GDM1 (cell line): Measurements from ENCODE around the gene PTCHD4.
"Not testable (repeated sequence)": the region's sequence is repeated elsewhere in the genome, so short reads cannot be mapped to it uniquely, and the experiment has no call there.

Source experiments
- DNase-seq: peaks from one replicate; lab custom pipeline; 2025; lab: John Stamatoyannopoulos, UW

Gene PTCHD4

GRCh38 chr6:48111143-48111506, at the start of gene PTCHD4:
Gene PTCHD4, minus strand, starts transcription at chr6:48111197. Its CDS starts 42,240 bp downstream, at chr6:48068957.
- DNase-seq = peak; percentile 20

GRCh38 chr6:48151142-48151541, 40.1 kb upstream of the PTCHD4 start:
- no peak for DNase-seq

DNA sequence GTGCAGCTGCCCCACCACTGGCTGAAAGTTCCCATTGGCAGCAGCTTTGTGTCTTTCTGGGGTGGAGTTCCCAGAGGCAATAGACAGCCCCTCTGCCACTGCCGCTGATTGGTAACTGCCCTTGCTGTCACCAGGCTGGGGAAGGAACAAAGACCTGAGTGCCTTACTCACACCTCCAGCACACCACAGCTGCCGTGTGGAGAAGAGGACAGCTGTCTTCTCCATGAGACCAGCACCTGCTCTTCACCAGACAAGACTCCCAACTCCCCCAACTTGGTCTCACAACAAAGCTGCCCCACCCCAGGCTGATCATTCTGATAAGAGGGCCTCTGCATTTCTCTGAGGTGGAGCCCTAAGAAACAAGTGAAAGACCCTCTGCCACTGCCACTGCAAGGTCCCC, 39.7 kb upstream of the PTCHD4 start:
- DNase-seq = no peak

GRCh38 chr6:48147051-48147450, 36.1 kb upstream of the PTCHD4 start:
- DNase-seq = no peak

DNA sequence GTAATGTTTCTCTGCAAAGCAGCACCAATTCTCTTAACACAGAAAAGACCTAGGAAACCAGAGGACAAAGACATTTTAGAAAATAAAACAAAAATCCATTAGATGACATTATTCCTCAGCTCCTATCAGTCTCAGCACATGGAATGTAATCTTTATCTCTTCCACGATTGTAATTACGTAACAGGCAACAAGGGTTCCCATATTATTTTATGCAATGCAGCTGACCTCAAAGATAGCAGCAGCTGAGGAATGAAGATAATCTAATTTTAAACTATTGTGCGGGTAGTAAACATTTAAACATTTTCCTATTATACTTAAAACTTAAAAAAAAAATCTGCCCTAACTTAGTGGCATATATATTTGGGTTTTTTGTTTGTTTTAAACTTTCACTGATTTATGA, 33.0 kb upstream of the PTCHD4 start:
- DNase-seq = no peak

DNA sequence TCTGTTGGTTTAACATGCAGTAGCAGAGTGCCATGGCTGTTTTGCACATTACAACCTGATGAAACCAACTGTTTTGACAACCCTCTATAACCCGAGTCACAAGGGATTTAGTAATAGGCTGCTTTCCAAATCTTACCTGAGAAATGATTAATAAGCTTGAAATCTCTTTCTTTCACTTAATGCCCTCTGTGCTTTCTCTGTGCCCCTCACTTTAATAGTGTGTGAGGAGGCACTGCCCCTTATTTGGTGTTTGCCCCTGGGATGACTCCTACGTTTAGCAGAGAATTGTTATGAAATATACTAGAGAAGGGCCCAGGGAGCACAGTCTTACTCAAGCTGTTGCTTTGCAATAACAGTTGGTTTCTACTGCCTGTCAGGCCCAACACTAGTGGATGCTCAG, 31.0 kb upstream of the PTCHD4 start:
- DNase-seq = no peak

DNA sequence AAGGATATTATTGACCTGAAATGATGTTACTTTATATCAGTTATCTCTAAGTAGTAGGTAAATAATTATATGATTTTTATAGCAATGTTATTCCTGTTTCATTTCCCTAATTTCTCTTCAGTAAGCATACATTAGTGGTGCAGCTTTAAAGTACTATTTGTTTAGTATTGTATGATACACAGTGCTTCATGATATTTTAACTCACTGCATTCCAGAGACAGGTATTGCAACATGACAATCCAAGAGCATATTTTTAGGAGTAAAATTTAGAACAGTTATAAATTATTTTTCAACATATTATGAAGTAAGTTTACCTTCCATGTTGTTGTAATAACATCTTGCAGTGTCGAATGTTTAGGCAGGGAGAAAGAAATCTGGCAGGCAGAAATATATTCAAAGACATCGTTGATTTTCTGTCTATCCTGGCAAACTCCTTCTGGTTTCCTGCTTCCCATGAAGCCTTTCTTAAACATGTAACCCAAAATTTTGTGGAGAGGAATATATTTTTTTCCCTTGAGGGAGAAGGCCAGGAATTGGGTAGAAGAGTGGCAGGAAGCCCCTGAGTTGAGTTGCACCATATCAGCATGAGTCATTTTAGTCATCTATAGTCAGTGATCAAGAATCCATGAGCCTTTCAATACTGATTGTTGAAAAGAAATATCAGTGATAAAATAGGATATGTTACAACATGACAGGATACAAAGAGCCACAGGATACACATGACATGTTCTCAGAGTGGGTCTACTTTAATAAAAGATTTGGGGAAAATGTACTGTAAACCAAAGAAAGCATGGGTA, 29.0 kb upstream of the PTCHD4 start:
- no peak for DNase-seq

DNA sequence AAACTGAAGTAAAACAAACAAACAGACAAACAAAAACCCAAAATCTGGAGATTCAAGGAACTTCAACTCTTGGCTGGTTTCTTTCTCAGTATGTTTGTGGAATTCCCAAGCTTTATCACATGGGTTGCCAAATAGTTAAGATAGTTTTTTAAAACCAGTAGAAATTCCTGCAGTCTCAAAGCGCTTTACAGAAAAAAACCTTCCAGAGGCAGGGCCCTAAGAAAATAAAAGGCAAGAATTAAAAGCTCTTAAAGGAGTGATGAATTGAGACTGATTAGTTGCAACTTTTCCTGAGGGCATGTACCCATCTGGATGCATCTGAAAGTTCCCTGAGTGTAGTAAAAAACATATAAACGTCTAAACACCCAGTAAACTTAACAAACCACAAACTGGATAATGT, 25.9 kb upstream of the PTCHD4 start:
- no peak for DNase-seq

GRCh38 chr6:48135323-48136084, 24.5 kb upstream of the PTCHD4 start:
- no peak for DNase-seq

GRCh38 chr6:48134246-48134645, 23.2 kb upstream of the PTCHD4 start:
- DNase-seq = no peak

GRCh38 chr6:48123601-48124000, 12.6 kb upstream of the PTCHD4 start:
- DNase-seq = no peak

DNA sequence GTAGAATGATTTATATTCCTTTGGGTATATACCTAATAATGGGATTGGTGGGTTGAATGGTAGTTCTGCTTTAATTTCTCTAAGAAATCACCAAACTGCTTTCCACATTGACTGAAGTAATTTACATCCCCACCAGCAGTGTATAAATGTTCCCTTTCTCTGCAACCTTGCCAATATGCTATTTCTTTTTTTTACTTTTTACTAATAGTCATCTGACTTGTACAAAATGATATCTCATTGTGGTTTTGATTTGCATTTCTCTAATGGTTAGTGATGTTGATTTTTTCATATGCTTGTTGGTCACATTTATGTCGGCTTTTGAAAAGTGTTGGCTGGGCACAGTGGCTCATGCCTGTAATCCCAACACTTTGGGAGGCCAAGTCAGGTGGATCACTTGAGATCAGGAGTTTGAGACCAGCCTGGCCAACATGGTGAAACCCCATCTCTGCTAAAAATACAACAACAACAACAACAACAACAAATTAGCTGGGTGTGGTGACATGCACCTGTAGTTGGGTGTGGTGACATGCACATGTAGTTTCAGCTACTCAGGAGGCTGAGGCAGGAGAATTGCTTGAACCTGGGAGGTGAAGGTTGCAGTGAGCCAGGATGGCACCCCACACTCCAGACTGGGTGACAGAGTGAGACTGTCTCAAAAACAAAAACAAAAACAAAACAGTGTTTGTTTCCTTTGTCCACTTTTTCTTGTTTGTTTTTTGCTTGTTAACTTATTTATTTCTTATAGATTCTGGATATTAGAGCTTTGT, 11.2 kb upstream of the PTCHD4 start:
- not testable (repeated sequence) for DNase-seq

DNA sequence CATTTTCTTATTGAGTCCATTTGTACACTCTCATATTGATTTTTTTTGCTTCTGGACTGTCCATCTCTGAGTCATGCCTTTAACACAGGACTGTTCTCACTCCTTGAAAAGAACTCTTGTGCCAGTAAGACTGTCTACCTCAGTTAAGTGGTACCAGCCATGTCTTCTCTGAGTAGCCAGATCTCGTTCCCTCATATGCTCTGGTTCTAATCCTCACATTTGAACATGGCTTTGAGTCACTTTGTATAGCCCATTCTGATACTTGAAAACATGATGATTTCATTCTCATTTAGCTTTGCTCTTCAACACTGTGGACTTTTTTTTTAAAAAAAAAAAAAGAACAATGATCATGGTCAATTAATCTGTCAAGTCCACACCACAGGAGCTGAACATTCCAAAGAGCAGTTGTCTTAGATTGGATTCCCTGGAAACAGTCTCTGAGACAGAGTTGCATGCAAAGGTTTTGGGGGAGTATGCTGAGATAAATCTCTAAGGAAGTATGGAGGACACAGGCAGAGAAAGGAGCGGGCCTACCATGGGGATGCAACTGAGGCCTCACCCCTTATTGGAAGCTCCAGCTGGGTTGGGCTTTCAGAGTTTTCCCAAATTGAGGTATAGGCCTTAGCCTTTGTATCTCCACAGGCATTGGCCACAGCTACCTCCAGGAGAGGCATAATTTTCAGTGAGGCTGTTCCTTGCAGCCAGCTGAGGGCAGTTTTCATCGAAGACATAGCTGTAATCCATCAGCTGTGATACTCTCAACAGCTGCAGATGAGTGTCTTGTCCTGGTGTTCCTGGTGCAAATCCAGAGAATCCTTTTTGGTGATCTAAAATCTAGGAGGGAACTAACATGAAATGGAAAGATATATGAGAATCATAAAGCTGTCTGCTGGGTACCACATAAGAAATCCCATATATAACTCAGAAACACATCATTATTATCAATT, 6.0 kb upstream of the PTCHD4 start:
- DNase-seq = no peak

- DNase-seq = no peak
Observed at GRCh38 chr6:48113130-48113529, 2.1 kb upstream of the PTCHD4 start.

- no peak for DNase-seq
Observed at GRCh38 chr6:48111575-48111974, 578 bp upstream of the PTCHD4 start.

DNA sequence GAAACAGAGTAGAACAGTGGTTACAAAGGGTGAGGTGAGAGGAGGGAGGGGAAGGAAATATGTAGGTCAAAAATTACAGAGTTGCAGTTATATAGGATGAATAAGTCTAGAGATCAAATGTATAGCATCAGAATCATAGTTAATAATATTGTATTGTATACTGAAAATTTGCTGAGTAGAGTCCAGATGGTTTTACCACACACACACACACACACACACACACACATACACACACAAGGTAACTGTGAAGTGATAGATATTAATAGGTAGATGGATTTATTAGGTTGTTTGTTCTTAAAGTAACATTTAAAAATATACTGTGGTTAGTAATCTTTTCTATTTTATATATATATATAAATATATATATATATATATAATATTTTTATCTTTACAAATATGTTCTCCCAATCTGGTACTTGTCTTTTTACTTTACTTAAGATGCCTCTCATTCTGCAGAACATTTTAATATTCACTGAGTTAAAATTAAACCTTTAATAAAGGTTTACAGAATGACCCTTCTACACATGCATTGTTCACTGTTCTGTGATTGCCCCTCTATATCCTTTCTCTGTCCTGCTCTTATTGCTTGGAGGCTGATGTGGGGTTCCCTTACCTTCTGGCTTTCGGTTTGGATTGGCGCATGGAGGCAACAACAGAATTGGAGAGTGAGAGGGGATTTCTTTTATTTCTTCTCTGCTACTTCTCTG, 408 bp downstream of the PTCHD4 start:
- no peak for DNase-seq

- DNase-seq = no peak
Observed at GRCh38 chr6:48109944-48110343, 1.1 kb downstream of the PTCHD4 start.

DNA sequence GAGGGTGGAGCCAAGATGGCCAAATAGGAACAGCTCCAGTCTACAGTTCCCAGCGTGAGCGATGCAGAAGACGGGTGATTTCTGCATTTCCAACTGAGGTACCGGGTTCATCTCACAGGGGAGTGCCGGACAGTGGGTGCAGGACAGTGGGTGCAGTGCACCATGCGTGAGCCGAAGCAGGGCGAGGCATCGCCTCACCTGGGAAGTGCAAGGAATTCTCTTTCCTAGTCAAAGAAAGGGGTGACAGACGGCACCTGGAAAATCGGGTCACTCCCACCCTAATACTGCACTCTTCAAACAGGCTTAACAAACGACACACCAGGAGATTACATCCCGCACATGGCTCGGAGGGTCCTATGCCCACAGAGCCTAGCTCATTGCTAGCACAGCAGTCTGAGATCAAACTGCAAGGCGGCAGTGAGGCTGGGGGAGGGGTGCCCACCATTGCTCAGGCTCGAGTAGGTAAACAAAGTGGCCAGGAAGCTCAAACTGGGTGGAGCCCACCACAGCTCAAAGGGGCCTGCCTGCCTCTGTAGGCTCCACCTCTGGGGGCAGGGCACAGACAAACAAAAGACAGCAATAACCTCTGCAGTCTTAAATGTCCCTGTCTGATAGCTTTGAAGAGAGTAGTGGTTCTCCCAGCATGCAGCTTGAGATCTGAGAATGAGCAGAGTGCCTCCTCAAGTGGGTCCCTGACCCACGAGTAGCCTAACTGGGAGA, 8.4 kb downstream of the PTCHD4 start:
- not testable (repeated sequence) for DNase-seq

DNA sequence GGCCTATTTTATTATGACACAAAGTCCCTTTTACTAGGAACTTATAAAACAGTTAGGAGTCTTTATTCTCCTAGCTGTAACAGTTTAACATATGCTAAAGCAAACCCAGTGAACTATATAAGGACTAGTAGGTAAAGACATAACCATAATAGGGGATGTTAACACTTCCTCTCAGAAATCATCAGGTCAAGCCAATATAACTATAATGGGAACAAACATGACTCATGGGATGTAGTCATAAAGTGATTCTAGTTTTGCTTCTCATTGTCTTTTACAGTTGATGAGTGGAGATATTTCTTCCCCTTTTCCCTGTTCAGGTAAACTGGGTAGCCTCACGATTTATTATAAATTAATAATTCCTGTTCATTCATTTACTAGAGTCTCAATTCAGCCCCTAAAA, 9.7 kb downstream of the PTCHD4 start:
- DNase-seq = no peak

DNA sequence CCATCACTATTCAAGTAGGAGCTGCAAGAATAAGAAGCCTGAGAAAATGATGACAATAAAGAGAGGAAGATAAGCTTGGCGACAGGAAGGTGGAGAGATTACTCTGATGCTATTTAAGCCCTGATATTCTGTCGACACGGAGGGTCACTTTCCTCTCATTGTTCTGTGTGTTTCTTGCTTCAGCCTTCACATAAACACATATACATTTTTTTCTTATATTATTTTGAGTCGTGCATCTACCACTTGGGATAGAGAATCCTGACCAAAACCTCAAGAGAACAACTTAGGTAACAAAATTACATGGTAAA, 10.5 kb downstream of the PTCHD4 start:
- DNase-seq = no peak
